RPMI8226 (cell line): ENCODE measurements around the gene PRRC2B.
"Not testable (repeated sequence)": the region's sequence is repeated elsewhere in the genome, so short reads cannot be mapped to it uniquely, and the experiment has no call there.

Source experiments
- DNase-seq: peaks from one replicate; pipeline ENCODE4 v3.0.0-alpha.2; 2015

The PRRC2B gene

DNA sequence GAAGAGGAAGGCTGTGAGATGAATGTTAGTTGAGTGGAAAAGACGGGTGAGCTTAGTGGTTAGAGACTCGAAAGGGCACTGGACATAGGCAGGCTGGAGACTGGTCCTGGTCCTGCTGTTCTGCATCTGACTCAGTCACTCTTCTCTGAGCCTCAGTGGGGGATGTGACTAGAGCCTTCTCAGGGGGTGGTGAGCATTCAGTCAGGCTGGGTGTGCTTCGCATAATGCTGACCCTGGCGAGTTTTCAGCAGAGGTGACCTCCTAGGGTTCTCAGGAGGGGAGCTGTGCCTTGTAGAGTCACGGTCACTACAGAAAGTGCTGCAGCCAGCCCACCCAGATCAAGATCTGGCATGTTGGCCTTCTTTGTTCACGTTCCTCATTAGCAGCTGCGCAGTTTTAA is 44.3 kb downstream of the PRRC2B start:
- no peak for DNase-seq

DNA sequence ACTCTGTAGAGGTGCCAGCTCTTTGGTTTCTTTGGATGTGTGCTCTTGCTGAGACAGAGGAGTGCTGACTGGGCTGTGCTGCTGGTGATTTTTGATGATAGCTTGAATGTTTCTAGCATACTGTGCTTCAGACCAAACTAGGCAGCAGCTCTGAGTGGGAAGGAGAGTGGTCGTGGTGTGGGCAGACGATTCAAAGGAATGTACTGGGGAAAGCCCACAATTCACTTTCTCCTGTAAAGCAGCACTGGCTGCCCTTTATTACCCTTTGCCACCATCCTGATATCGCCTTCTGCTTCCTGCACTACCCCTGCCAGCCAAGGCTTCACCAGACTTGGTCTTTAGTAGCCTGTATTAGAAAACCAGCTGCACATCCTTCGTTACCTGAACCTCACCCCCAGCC is 45.3 kb downstream of the PRRC2B start:
- DNase-seq = no peak

DNA sequence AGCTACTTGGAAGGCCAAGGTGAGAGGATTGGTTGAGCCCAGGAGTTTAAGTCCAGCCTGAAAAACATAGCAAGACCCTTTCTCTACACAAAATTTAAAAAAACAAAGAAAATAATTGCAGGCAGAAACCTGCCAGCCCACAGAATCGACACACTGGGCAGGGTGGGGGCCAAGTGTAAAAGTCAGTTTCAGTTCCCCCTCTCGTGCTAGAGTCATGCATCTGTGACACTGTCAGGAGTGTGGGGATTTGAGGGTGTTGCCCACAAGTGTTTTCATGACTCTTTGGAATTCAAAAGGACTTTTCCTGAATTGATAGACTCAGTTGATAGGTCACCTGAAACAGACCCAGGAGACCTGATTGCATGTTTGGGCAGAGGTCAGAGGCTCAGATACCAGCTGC is 47.6 kb downstream of the PRRC2B start:
- DNase-seq = peak; percentile 30

DNA sequence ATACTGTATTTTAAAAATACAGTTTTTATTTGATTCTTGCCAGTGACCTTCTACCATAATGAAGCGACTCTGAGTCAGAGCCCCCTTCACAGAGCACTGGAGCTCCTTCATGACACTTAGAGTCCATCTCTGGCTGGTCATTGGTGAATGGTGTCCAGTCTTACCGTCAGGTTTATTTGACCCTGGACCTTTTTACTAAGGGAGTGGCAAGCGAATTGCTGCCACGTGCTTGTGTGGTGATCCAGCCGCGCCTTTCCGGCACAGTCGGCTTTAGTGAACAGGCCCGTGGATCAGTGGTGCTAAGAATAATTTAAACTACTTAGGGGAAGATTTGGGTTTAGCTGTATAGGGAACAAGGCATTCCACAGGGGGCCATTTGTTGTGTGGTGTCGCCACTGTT is 48.5 kb downstream of the PRRC2B start:
- no peak for DNase-seq

DNA sequence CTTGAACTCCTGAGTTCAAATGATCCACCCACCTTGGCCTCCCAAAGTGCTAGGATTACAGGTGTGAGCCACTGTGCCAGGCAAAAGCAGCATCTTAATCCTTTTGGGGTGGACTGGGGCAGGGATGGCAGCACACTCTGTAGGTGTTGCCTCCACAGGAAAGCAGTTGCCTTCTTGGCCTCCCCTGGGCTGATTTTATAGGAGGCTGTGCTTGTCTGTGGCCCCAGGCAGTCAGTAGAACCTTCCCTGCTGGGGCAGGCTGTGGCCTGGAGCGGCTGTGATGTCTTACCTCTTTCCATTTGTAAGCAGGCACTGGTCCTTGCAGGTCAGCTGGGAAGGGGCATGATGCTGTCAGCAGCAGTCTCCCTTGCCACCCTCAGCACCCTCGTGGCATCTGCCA is 49.8 kb downstream of the PRRC2B start:
- no peak for DNase-seq

DNA sequence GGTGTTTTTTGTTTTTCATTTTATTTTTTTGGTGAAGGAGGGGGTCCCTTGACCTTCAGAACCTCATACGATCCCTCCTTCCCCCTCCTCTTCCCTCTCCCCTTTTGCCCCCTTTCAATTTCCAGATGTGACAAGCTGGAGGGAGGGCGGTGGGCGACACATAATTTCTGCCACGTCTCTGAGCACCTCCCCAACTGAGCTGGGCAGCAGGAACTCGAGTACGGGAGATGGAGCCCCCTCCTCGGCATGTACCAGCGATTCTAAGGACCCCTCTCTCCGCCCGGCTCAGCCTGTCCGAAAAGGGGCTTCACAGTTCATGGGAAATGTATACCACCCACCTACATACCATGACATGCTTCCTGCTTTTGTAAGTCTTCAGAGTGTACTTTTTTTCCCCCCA is 52.4 kb downstream of the PRRC2B start:
- no peak for DNase-seq

DNA sequence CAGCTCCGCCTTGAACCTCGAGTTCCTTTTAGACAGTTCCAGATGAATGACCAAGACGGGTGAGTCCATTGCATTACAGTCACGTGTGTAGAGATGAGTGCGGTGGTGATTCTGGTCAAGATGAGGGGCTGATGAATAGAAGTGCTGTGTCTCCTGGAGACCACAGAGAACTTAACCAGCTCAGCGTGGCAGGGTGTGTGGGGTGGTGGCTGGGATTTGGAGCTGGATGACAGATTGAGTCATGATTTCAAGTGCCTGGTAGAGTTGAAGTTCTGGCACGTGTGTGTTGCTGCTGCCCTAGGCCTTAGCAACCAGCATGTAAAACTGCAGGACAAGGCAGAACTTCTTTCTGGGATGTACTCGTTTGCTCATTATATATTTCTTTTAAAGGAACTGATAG is 53.3 kb downstream of the PRRC2B start:
- DNase-seq = no peak

DNA sequence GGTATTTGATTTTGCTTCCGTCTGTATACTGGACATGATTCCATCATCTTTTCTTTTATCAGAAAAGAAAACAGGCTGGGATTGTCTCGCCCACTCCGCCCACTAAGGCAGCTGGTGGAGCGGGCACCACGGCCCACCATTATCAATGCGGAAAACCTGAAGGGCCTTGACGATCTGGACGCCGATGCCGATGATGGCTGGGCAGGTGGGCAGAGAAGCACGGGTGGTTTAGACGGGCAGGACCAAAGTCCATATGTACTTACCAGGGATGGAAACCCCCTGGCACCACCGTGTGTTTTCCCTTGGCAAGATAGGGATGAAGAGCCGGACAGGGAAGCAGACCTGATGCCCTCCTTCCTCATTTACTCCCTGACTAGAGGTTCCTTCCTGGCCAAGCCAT is 53.7 kb downstream of the PRRC2B start:
- DNase-seq = no peak

DNA sequence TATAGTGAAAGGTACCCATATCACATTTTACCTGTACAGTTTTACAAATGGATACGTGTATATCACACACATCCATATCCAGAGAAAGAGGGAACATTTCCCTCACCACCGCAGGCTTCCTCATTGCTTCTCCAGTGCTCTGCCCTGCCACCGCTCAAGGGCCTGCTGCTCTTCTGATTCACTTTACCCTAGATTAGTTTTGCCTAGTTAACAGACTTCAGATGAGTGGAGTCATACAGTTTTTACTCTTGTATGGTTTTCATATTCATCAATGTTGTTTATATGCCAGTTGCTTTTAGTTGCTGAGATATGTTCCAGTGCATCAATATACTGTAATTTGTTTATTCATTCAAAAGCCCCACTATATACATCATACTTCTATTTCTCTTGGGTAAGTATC is 54.9 kb downstream of the PRRC2B start:
- no peak for DNase-seq

DNA sequence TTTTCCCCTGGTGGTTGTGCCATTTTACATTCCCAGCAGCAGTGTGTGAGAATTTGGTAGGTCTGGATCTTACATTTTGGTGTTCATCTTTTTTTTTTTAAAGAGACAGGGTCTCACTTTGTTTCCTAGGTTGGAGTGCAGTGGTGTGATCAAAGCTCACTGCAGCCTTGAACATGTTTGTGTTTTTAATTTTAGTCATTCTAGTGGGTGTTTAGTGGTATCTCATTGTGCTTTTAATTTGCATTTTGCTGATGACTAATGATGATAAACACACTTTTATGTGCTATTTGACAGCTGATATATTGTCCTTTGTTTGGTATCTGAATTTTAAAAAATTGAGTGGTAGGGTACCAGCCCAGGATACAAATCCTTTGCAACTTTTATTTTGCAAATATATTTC is 55.4 kb downstream of the PRRC2B start:
- no peak for DNase-seq

DNA sequence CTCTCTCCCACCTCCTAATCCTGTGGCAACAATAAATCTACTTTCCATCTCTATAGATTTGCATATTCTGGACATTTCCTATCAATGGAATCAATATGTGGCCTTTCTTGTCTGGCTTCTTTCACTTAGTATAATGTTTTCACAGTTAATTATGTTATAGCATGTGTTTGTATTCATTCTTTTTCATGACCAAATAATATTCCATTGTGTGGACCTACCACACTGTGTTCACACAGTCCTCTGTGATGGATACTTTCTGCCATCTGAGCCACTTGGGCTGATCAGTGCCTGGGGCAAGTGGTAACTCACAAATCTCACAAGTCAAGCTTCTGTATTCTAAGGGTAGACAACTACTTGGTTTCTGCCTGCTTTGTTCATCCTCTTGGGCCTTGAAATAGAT is 60.1 kb downstream of the PRRC2B start:
- no peak for DNase-seq

DNA sequence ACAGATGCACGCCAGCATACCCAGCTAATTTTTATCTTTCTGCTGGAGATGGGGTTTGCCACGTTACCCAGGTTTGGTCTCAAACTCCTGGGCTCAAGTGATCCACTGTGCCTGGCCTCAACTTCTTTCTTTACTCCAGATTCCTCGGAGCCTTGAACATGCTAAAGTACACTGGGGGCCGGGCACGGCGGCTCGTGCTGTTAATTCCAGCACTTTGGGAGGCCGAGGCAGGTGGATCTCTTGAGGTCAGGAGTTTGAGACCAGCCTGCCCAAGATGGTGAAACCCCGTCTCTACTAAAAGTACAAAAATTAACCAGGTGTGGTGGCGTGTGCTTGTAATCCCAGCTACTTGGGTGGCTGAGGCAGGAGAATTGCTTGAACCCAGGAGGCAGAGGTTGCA is 61.8 kb downstream of the PRRC2B start:
- DNase-seq = not testable (repeated sequence)

DNA sequence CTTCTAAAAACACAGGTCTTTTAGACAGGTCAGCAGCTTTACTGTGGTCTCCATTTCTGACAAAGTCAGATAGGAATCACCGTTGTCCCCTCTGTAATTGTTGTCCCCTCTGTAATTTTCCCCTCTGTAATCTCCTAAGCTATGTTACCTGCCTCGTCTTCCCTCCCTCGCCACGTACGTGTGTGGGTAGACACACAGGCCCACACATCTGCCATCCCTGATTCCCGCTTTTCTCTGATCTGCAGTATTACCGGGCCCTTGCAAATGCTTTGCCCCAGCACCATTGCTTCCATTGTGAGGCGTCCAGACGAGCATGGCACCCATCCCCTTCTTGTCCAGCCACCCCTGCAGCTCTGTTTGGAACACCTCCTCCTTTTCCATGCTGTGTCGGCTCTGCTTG is 63.9 kb downstream of the PRRC2B start:
- no peak for DNase-seq

DNA sequence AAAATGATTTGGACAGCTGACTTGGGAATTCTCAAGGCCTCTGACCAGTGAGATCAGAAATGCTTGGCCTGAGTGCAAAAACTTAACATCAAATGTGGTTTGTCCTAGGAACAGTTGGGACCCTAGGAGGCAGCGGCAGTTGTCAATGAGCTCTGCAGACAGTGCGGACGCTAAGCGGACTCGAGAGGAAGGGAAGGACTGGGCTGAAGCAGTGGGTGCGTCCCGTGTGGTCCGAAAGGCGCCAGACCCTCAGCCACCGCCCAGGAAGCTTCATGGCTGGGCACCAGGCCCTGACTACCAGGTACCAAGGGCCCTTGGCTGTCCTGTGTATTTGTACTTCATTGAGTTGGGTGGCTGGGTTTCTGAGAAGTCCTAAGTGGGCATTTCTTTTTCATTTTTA is 65.2 kb downstream of the PRRC2B start:
- DNase-seq = no peak

DNA sequence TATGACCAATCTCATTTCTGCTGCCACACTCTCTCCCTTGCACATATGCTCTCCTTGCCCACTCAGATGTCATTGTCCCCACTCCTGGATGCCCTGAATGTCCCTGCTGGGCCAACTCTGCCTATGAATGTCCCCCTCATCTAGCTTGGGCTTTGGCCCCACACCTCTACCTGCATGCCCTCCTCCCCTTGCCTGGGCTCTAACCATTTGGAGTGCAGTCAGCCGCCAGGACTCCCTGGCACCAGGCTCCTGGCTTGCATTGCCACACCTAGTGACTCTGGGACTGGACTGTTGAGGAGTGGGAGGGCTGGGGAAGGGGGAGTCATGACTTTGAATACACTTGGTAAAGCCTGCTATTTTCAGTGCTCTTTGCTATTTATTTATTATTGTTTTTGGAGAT is 67.3 kb downstream of the PRRC2B start:
- no peak for DNase-seq

DNA sequence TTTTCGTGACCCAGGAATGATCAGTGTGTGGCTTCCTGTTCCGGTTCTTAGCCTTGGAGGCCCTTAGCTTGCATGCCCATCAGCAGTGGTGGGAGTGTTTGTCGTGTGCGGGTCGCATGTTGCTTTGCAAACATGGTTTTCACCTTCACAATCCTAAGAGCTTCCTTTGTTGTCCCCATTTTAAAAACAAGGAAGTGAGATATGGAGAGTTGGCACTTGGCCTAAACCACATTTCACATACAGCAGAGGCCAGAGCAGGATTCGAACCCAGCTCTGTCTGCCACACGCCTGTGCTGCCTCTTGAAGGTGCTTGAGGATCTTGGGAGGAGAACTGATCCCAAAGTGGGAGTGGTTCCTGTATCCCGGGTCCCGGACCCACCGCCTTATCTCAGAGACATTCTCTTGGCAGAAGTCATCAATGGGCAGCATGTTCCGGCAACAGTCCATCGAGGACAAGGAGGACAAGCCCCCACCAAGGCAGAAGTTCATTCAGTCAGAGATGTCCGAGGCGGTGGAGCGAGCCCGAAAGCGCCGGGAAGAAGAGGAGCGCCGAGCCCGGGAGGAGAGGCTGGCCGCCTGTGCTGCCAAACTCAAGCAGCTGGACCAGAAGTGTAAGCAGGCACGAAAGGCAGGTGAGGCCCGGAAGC is 70.6 kb downstream of the PRRC2B start:
- peak; percentile 34 for DNase-seq

DNA sequence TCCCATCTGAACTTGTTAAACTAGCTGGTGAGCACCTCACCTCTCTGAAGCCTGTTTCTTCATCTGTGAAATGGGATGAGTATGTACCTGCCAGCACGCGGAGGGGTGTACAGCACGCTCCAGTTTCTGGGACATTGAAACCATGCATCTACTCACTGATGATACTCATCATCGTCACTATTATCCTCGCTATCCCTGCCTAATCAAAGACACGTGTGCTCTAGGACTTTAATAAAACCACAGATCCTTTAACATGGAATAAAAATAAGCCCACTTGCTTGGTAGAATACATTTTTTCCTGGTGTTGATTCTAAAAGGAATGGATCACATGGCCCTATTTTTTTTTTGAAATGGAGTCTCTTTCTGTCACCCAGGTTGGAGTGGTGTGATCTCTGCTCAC is 71.5 kb downstream of the PRRC2B start:
- DNase-seq = no peak

DNA sequence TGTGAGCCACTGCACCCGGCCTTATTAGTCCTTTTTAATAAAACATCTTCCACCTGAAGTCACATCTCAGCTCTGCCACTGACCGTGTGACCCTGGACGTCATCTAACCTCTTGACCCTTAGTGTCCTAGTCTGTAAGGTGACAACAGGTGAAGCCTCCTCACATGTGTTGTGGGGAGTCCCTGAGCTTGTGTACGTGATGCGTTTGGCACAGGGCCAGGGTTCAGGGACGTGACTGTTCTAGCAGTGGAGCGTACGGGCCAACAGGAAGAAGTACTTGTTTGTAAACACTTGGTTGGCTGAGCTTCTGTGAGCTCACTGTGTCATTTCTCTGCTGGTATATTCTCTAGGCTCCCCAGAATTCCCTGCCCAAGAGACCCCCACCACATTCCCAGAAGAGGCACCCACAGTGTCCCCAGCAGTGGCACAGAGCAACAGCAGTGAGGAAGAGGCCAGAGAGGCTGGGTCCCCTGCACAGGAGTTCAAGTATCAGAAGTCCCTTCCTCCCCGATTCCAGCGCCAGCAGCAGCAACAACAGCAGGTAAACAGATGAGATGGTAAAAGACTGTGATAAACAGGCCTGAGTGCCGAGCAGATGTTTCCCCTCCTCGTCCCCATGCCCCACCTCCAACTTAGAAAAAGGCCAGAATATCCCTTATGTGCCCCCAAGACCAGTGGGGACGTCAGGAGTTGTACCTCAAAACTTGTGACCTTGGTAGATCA is 73.5 kb downstream of the PRRC2B start:
- DNase-seq = no peak

DNA sequence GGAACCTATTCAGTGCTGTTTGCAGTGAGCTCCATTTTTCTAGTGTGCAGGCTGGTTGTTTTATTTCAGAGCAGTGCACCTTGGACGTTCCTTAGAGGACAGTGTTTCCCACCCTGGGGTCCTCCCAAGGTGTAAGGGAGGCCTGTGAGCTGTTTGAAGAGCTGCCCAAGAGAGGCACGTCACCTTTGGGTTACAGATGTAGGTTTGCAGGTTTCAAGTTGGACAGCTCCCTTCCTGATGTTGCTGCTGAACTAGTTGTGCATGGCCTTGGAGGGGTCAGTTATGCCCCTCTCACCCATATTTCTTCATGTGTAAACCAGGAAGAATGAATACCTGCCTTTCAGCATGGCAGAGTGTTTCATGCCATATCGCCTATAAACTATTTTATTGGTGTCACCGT is 74.1 kb downstream of the PRRC2B start:
- no peak for DNase-seq

DNA sequence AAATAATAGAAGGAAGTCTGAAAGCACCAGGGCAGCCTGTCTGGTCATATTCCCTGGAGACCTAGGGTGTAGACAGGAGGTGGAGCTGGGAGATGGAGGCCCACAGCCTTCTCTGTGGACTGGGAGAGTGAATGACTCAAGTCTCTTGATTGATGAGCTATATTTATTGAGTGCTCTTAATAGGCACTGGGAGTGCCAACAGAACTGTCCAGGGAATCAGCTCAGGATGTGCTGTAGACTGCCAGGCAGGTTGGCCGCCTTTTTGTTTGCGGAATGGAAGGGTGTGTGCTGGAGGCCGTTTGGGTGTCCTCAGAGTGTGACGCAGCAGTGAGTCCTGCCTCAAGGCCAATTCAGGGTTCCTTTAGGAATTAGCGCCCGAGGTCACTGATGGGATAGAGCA is 75.5 kb downstream of the PRRC2B start:
- no peak for DNase-seq

DNA sequence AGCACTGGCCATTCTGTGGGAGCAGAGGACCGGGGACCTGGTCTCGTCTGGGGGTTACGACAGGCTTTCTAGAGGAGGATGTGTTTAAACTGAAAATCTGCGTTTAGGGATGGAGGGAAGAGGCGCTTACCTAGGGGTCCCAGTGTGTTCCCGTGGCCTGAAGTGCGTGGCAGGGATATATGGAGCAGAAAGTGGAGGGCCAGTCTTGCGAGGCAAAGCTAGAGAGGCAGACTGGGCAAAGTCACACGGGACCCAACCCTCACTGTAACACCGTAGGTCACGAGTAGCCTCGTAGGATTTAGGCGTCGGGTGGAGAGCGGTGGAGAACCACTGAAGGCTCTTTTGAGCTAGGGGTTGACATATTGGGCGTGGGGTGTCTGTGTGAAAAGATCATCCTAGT is 76.1 kb downstream of the PRRC2B start:
- DNase-seq = no peak

DNA sequence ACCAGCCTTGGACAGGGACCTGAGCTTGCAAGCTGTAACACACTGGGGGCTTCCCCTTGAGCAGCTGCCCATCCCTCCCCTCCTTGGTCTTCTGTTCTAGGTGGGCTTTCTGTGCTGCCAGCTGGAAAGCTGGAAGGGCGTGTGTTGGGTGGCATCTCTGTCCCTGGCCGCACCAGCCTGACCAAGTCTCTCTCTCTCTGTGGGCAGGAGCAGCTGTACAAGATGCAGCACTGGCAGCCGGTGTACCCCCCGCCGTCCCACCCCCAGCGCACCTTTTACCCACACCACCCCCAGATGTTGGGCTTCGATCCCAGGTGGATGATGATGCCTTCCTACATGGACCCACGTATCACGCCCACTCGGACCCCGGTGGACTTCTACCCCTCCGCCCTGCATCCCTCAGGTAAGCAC is 76.7 kb downstream of the PRRC2B start:
- no peak for DNase-seq

DNA sequence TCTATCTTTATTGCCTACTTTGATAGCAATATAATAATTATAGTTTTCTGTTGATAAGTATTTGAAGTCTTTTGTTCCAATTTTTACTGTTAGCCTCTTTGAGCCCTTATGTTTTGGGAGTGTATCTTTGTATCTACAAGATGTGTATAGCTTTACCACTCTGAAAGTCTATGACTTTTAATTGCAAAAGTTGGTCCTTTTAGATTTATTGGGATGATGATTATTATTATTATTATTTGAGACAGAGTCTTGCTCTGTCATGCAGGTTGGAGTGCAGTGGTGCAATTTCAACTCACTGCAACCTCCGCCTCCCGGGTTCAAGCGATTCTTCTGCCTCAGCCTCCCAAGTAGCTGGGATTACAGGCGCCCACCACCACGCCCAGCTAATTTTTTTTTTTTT is 78.2 kb downstream of the PRRC2B start:
- DNase-seq = not testable (repeated sequence)

DNA sequence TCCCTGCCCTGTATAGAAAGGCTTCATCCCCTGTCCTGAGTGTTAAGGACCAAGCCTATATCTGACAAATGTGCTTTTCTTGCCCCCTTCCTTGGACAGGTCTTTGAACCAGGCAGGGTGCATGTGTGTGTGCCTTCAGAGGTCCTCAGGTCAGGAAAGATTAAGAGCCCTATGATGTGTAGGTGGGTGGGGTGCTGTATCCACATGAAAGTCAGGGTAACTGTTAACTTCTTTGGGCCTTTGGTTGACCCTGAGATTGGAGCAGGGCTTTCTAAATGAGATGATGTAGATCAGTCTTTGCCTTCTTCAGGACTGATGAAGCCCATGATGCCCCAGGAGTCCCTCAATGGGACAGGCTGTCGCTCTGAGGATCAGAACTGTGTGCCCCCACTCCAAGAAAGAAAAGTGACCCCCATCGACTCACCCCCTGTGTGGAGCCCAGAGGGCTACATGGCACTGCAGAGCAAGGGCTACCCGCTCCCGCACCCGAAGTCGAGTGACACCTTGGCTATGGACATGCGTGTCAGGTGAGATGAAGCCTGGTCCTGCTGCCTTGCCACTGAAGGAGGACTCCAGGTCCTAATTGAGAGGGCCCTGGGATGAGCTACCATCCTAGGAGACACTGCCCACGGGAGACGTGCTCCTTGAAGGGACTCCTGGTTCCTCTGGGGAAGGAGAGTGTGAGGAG is 79.5 kb downstream of the PRRC2B start:
- no peak for DNase-seq

DNA sequence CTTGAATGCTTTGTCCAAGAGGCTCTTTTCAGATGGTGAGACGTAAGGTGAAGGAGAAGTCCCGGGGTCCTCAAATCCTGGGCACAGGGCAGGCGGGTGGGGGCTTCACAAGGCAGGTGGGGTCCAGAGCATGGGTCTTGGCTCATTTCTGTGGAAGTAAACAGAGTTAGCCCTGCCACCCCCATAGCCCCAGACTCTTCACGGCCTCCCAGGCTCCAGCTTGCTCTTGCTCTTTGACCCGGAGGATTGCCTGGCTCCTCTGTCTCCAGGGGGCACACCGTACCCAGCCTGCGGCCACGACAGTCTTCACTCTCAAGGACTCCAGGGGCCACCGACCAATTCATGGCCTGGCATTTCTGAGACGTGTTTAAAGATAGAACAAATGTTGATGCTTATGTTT is 80.0 kb downstream of the PRRC2B start:
- no peak for DNase-seq
